ENCODE results near the gene CLCN2. TPM values are rescaled to one million over a fixed set of nuclear protein-coding genes. Genes with fewer than 3 reads are reported as not detected.
A peak's percentile ranks its signal among the peaks of the same experiment; 100 is the strongest.

Gene CLCN2
- total RNA-seq, 1 experiment from 2014 or later, result 22.6 TPM

DNA sequence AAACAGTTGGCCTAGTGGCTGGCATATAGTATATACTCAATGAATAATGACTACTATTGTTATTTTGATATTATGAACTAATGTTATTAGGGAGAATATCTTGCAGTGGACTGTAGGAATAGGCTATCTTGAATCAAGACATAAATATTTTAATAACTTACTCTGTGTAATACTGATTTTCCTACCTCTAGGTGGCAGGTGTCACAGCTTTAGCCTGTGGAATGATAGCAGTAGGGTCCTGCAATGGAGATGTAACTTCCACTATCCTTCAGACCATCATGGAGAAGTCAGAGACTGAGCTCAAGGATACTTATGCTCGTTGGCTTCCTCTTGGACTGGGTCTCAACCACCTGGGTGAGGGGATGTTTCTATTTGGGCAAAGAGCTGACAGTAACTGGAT lies 55.8 kb downstream of the CLCN2 start:
- CTCF ChIA-PET, result interaction anchor here (1.1 kb wide), 1 partner anchor 33 kb away, joined by 3 read pairs; no protein-coding TSS in a partner anchor
- peaks cover 87% of the 10 kb centered on the region for H3K36me3 Mint-ChIP-seq
- no peak overlapping the region for H3K27ac Mint-ChIP-seq

DNA sequence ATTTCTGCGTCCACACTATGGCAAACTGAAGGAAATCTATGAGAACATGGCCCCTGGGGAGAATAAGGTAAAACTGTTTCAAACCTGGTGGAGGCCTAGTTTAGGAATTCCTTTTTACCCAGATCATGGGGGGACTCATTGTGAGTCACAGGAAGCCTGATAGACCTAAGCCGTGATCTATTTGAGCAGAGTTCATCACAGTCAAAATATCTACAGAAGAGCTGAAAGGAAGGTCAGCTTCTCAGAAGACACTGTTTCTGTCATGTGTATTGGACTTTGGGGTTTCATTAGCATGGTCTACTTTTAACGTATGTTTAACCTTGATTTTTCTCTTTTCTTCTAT lies 61.1 kb downstream of the CLCN2 start:
- peaks cover 12% of the 10 kb centered on the region for H3K4me1 Mint-ChIP-seq
- POLR2A ChIA-PET, result no interaction called here
- H3K36me3 Mint-ChIP-seq, result peaks cover 54% of the 10 kb centered on the region
- ATAC-seq (no peak), DNase-seq (ENCODE audit: low spot score) (no peak)
- H3K27me3 Mint-ChIP-seq (ENCODE audit: low read depth), result no peaks in the 10 kb centered on the region
- peak overlapping the region; percentile 96 for H3K4me3 Mint-ChIP-seq
- H3K9me3 Mint-ChIP-seq, result no peaks in the 10 kb centered on the region
- CTCF ChIA-PET, result no interaction called here
- peak overlapping the region; percentile 70; the same call in 1 of the 2 replicates for H3K27ac Mint-ChIP-seq
- TF ChIP-seq NR3C1 (CRISPR knock-in tag; conservative IDR thresholded peaks at IDR 0.05; ENCODE audit: low read depth), result no peak
- TF ChIP-seq, protein P1, sequence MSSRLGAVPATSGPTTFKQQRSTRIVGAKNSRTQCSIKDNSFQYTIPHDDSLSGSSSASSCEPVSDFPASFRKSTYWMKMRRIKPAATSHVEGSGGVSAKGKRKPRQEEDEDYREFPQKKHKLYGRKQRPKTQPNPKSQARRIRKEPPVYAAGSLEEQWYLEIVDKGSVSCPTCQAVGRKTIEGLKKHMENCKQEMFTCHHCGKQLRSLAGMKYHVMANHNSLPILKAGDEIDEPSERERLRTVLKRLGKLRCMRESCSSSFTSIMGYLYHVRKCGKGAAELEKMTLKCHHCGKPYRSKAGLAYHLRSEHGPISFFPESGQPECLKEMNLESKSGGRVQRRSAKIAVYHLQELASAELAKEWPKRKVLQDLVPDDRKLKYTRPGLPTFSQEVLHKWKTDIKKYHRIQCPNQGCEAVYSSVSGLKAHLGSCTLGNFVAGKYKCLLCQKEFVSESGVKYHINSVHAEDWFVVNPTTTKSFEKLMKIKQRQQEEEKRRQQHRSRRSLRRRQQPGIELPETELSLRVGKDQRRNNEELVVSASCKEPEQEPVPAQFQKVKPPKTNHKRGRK (CRISPR knock-in tag; IDR thresholded peaks at IDR 0.05; ENCODE audit: borderline replicate concordance), result no peak
- TF ChIP-seq, protein P2, sequence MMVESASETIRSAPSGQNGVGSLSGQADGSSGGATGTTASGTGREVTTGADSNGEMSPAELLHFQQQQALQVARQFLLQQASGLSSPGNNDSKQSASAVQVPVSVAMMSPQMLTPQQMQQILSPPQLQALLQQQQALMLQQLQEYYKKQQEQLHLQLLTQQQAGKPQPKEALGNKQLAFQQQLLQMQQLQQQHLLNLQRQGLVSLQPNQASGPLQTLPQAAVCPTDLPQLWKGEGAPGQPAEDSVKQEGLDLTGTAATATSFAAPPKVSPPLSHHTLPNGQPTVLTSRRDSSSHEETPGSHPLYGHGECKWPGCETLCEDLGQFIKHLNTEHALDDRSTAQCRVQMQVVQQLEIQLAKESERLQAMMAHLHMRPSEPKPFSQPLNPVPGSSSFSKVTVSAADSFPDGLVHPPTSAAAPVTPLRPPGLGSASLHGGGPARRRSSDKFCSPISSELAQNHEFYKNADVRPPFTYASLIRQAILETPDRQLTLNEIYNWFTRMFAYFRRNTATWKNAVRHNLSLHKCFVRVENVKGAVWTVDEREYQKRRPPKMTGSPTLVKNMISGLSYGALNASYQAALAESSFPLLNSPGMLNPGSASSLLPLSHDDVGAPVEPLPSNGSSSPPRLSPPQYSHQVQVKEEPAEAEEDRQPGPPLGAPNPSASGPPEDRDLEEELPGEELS (CRISPR knock-in tag; IDR thresholded peaks at IDR 0.05), result no peak
- TF ChIP-seq CREB1 (CRISPR knock-in tag; IDR thresholded peaks at IDR 0.05), result no peak
- no peak for TF ChIP-seq ZNF138 (CRISPR knock-in tag; conservative IDR thresholded peaks at IDR 0.05)
- TF ChIP-seq, protein P3, sequence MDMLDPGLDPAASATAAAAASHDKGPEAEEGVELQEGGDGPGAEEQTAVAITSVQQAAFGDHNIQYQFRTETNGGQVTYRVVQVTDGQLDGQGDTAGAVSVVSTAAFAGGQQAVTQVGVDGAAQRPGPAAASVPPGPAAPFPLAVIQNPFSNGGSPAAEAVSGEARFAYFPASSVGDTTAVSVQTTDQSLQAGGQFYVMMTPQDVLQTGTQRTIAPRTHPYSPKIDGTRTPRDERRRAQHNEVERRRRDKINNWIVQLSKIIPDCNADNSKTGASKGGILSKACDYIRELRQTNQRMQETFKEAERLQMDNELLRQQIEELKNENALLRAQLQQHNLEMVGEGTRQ (CRISPR knock-in tag; IDR thresholded peaks at IDR 0.05), result no peak
- no peak for TF ChIP-seq GRHL2 (CRISPR knock-in tag; IDR thresholded peaks at IDR 0.05; ENCODE audit: insufficient replicate concordance, severe bottlenecking)
- TF ChIP-seq, protein P4, sequence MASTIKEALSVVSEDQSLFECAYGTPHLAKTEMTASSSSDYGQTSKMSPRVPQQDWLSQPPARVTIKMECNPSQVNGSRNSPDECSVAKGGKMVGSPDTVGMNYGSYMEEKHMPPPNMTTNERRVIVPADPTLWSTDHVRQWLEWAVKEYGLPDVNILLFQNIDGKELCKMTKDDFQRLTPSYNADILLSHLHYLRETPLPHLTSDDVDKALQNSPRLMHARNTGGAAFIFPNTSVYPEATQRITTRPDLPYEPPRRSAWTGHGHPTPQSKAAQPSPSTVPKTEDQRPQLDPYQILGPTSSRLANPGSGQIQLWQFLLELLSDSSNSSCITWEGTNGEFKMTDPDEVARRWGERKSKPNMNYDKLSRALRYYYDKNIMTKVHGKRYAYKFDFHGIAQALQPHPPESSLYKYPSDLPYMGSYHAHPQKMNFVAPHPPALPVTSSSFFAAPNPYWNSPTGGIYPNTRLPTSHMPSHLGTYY (CRISPR knock-in tag; IDR thresholded peaks at IDR 0.05), result no peak
- TF ChIP-seq, protein P5, sequence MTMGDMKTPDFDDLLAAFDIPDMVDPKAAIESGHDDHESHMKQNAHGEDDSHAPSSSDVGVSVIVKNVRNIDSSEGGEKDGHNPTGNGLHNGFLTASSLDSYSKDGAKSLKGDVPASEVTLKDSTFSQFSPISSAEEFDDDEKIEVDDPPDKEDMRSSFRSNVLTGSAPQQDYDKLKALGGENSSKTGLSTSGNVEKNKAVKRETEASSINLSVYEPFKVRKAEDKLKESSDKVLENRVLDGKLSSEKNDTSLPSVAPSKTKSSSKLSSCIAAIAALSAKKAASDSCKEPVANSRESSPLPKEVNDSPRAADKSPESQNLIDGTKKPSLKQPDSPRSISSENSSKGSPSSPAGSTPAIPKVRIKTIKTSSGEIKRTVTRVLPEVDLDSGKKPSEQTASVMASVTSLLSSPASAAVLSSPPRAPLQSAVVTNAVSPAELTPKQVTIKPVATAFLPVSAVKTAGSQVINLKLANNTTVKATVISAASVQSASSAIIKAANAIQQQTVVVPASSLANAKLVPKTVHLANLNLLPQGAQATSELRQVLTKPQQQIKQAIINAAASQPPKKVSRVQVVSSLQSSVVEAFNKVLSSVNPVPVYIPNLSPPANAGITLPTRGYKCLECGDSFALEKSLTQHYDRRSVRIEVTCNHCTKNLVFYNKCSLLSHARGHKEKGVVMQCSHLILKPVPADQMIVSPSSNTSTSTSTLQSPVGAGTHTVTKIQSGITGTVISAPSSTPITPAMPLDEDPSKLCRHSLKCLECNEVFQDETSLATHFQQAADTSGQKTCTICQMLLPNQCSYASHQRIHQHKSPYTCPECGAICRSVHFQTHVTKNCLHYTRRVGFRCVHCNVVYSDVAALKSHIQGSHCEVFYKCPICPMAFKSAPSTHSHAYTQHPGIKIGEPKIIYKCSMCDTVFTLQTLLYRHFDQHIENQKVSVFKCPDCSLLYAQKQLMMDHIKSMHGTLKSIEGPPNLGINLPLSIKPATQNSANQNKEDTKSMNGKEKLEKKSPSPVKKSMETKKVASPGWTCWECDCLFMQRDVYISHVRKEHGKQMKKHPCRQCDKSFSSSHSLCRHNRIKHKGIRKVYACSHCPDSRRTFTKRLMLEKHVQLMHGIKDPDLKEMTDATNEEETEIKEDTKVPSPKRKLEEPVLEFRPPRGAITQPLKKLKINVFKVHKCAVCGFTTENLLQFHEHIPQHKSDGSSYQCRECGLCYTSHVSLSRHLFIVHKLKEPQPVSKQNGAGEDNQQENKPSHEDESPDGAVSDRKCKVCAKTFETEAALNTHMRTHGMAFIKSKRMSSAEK (CRISPR knock-in tag; IDR thresholded peaks at IDR 0.05; ENCODE audit: borderline replicate concordance), result no peak
- TF ChIP-seq, protein P6, sequence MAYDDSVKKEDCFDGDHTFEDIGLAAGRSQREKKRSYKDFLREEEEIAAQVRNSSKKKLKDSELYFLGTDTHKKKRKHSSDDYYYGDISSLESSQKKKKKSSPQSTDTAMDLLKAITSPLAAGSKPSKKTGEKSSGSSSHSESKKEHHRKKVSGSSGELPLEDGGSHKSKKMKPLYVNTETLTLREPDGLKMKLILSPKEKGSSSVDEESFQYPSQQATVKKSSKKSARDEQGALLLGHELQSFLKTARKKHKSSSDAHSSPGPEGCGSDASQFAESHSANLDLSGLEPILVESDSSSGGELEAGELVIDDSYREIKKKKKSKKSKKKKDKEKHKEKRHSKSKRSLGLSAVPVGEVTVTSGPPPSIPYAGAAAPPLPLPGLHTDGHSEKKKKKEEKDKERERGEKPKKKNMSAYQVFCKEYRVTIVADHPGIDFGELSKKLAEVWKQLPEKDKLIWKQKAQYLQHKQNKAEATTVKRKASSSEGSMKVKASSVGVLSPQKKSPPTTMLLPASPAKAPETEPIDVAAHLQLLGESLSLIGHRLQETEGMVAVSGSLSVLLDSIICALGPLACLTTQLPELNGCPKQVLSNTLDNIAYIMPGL (CRISPR knock-in tag; IDR thresholded peaks at IDR 0.05), result no peak

More for the DNA sequence above, 55.8 kb downstream of the CLCN2 start:
- TF ChIP-seq, protein P6 (CRISPR knock-in tag; IDR thresholded peaks at IDR 0.05), result no peak
- TF ChIP-seq, protein P7, sequence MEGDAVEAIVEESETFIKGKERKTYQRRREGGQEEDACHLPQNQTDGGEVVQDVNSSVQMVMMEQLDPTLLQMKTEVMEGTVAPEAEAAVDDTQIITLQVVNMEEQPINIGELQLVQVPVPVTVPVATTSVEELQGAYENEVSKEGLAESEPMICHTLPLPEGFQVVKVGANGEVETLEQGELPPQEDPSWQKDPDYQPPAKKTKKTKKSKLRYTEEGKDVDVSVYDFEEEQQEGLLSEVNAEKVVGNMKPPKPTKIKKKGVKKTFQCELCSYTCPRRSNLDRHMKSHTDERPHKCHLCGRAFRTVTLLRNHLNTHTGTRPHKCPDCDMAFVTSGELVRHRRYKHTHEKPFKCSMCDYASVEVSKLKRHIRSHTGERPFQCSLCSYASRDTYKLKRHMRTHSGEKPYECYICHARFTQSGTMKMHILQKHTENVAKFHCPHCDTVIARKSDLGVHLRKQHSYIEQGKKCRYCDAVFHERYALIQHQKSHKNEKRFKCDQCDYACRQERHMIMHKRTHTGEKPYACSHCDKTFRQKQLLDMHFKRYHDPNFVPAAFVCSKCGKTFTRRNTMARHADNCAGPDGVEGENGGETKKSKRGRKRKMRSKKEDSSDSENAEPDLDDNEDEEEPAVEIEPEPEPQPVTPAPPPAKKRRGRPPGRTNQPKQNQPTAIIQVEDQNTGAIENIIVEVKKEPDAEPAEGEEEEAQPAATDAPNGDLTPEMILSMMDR (IDR thresholded peaks at IDR 0.05), result no peak
- Mint-ChIP-seq H3K4me3 (no peak overlapping the region), H3K9me3 (no peaks in the 10 kb centered on the region), H3K4me1 (peaks cover 1% of the 10 kb centered on the region; the same call in 1 of the 2 replicates), H3K27me3 (ENCODE audit: low read depth) (no peaks in the 10 kb centered on the region)
- ATAC-seq (peak; percentile 26; the same call in 1 of the 2 replicates), DNase-seq (ENCODE audit: low spot score) (no peak)
- POLR2A ChIA-PET, result no interaction called here
